ENCODE measurements around the gene BANK1.

Gene BANK1

DNA sequence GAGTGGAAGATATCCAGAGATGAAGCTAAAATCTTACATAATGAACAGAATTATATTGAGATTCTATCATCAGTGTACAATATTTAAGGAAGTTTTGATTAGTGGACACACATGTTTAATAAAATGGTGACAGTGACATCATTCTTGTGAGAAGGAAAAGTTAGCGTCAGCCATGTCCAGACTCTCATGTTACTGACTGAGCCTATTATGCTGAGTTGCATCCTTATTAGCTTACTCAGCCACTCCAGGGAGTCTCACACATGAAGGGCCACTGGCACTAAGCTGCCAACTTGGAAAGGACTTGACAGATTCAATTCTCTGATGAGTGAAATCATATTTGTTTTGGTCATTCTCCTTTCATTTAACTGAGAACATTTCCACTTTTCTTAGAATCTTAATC lies 170.6 kb downstream of the BANK1 start:
- Mint-ChIP-seq H3K36me3 (ENCODE audit: insufficient read depth) (no peaks in the 10 kb centered on the region), H3K27ac (no peak overlapping the region), H3K9me3 (no peaks in the 10 kb centered on the region), H3K4me3 (no peak overlapping the region), H3K27me3 (no peaks in the 10 kb centered on the region), H3K4me1 (ENCODE audit: low read depth in 2 of 2) (no peaks in the 10 kb centered on the region)
- ATAC-seq (replicated peaks) (no peak), DNase-seq (no peak)

DNA sequence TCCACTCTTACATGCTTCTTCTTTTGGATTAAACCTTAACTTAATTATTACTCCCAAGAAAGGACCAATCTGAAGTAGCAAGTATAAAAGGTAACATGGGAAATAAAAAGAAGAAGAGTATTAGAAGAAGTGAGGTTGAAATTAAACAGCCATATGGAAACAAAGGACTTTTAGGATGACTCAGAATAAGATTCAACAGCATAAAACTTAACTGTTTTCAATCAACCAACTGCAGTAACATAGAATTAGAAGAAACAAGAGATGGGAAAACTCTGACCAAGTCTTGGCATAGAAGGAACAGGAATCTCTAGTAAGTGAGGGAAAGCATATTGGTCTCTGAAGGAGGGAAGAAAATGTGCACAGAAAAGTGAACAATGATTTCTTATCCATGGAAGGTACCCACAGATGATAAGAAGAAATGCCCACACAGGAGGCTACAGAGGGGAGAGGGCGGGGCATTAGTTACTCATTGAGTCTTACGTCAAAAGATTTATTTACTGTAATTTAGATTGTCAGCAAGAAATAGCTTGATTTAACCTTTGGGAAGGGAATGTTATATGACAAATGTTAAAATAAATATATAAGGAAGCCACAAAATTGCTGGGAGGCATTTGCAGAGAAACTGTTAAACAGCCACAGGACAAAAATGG lies 177.3 kb downstream of the BANK1 start:
- no peak overlapping the region for H3K27ac Mint-ChIP-seq
- no peaks in the 10 kb centered on the region for H3K27me3 Mint-ChIP-seq
- no peak overlapping the region for H3K4me3 Mint-ChIP-seq
- H3K9me3 Mint-ChIP-seq = no peaks in the 10 kb centered on the region
- no peaks in the 10 kb centered on the region for H3K36me3 Mint-ChIP-seq (ENCODE audit: insufficient read depth)
- no peak for ATAC-seq (replicated peaks)
- DNase-seq = no peak
- no peaks in the 10 kb centered on the region for H3K4me1 Mint-ChIP-seq (ENCODE audit: low read depth in 2 of 2)

GRCh38 chr4:101968364-101968763 lies 177.8 kb downstream of the BANK1 start:
- Mint-ChIP-seq H3K27me3 (no peaks in the 10 kb centered on the region), H3K4me3 (no peak overlapping the region), H3K4me1 (ENCODE audit: low read depth in 2 of 2) (no peaks in the 10 kb centered on the region), H3K27ac (no peak overlapping the region), H3K9me3 (no peaks in the 10 kb centered on the region), H3K36me3 (ENCODE audit: insufficient read depth) (no peaks in the 10 kb centered on the region)
- DNase-seq (no peak), ATAC-seq (replicated peaks) (no peak)

- Mint-ChIP-seq H3K4me1 (ENCODE audit: low read depth in 2 of 2) (no peaks in the 10 kb centered on the region), H3K27me3 (no peaks in the 10 kb centered on the region), H3K36me3 (ENCODE audit: insufficient read depth) (no peaks in the 10 kb centered on the region), H3K9me3 (no peaks in the 10 kb centered on the region), H3K4me3 (no peak overlapping the region), H3K27ac (no peak overlapping the region)
- no peak for ATAC-seq (replicated peaks)
- DNase-seq = no peak
These were observed 179.4 kb downstream of the BANK1 start for GRCh38 chr4:101969965-101970364.

DNA sequence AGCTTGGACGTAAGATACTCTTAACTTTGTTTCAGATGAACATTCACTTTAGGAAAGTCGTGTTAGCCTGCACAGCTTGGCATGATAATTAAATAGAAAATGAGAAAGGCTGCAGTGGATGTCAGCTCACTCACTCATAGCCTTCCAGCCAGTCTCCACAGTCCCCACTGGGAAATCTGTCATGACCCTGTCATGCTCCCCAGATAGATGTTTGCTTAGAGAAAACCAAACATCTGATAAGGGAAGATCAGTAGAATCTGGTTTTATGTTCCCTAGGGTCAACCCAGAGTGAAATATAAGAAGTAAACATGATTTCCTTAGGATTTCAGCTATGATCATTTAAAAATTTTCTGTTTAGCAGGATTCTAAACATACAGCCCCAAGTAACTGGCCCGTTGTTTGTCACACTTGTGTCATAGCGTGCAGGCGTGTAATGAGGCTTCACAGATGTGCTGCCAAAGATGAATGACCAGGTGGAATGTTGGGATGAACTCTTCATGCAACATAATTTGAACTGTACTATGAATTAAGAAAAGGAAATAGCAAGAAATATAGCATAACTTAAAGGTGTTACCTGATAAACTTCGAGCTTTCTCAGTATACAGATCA lies 180.1 kb downstream of the BANK1 start:
- no peak for DNase-seq
- no peaks in the 10 kb centered on the region for H3K4me1 Mint-ChIP-seq (ENCODE audit: low read depth in 2 of 2)
- H3K9me3 Mint-ChIP-seq = no peaks in the 10 kb centered on the region
- no peak overlapping the region for H3K4me3 Mint-ChIP-seq
- no peaks in the 10 kb centered on the region for H3K36me3 Mint-ChIP-seq (ENCODE audit: insufficient read depth)
- no peaks in the 10 kb centered on the region for H3K27me3 Mint-ChIP-seq
- ATAC-seq (replicated peaks) = no peak
- H3K27ac Mint-ChIP-seq = no peak overlapping the region

DNA sequence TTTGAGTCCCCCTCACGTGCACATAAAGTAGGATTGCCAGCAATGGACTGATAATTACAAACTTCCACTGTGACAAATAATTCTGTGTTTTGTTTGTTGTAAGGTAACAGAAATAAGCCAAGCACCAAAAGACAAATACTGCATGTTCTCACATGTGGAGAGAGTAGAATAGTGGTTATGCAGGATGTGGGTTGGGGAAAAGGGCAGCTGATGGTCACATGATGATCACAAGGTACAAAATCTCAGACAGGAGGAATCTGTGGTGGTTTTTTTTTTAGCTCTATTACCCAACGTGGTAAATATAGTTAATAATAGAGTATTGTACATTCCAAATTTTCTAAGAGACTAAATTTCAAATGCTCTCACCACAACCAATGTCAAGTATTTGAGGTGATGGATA lies 182.3 kb downstream of the BANK1 start:
- DNase-seq (no peak), ATAC-seq (replicated peaks) (no peak)
- Mint-ChIP-seq H3K36me3 (ENCODE audit: insufficient read depth) (no peaks in the 10 kb centered on the region), H3K27ac (no peak overlapping the region), H3K4me3 (no peak overlapping the region), H3K4me1 (ENCODE audit: low read depth in 2 of 2) (no peaks in the 10 kb centered on the region), H3K9me3 (no peaks in the 10 kb centered on the region), H3K27me3 (no peaks in the 10 kb centered on the region)

GRCh38 chr4:101973361-101973760 lies 182.8 kb downstream of the BANK1 start:
- no peak for DNase-seq
- Mint-ChIP-seq H3K9me3 (no peaks in the 10 kb centered on the region), H3K4me3 (no peak overlapping the region), H3K4me1 (ENCODE audit: low read depth in 2 of 2) (no peaks in the 10 kb centered on the region), H3K36me3 (ENCODE audit: insufficient read depth) (no peaks in the 10 kb centered on the region), H3K27ac (no peak overlapping the region), H3K27me3 (no peaks in the 10 kb centered on the region)
- ATAC-seq (replicated peaks) = no peak

DNA sequence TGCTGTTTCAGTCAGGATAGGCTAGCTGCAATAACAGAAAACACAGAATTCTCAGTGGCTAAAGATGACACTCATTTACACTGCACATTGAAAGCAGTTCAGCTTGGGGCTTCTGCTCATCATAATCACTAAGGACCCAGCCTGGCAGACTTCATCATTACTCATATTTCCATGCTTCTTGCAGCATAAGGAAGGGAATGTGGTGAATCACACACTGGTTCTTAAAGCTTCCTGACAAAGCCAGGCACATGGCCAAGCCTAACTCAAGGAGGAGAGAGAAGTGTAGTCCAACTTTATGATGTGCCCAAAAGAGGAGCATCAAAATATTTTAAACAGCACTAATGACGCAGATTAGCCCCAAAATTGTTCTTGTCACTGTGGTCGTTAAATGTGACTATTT lies 186.5 kb downstream of the BANK1 start:
- ATAC-seq (replicated peaks) (no peak), DNase-seq (no peak)
- H3K4me1 Mint-ChIP-seq (ENCODE audit: low read depth in 2 of 2) = no peaks in the 10 kb centered on the region
- no peak overlapping the region for H3K27ac Mint-ChIP-seq
- H3K27me3 Mint-ChIP-seq = no peaks in the 10 kb centered on the region
- no peaks in the 10 kb centered on the region for H3K36me3 Mint-ChIP-seq (ENCODE audit: insufficient read depth)
- no peaks in the 10 kb centered on the region for H3K9me3 Mint-ChIP-seq
- no peak overlapping the region for H3K4me3 Mint-ChIP-seq

GRCh38 chr4:101981756-101982155 lies 191.2 kb downstream of the BANK1 start:
- no peak for DNase-seq
- no peak overlapping the region for H3K27ac Mint-ChIP-seq

DNA sequence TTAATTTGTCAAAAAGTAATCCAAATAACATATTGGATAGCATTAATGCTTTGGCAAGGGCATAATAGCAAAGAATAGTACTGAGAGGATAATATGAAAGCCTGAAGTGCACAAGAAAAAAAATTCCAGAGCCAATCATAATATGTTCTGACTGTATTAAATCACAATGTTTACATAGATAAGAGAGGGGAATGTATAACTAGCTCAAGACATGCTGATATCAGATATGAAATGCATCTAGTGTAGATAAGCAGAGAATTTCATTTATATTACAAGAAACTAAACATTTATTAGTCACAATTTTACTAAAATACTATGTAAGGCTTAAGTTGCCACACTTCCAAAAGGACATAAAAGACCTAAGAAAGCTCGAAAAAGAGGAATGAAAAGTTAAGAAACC lies 193.3 kb downstream of the BANK1 start:
- Mint-ChIP-seq H3K36me3 (ENCODE audit: insufficient read depth) (no peaks in the 10 kb centered on the region), H3K4me1 (ENCODE audit: low read depth in 2 of 2) (no peaks in the 10 kb centered on the region), H3K9me3 (no peaks in the 10 kb centered on the region), H3K27me3 (no peaks in the 10 kb centered on the region), H3K27ac (no peak overlapping the region), H3K4me3 (no peak overlapping the region)
- DNase-seq (no peak), ATAC-seq (replicated peaks) (no peak)

More at GRCh38 chr4:101981756-101982155, 191.2 kb downstream of the BANK1 start:
- Mint-ChIP-seq H3K36me3 (ENCODE audit: insufficient read depth) (no peaks in the 10 kb centered on the region), H3K9me3 (no peaks in the 10 kb centered on the region), H3K27me3 (no peaks in the 10 kb centered on the region), H3K4me1 (ENCODE audit: low read depth in 2 of 2) (no peaks in the 10 kb centered on the region), H3K4me3 (no peak overlapping the region)
- ATAC-seq (replicated peaks) = no peak

DNA sequence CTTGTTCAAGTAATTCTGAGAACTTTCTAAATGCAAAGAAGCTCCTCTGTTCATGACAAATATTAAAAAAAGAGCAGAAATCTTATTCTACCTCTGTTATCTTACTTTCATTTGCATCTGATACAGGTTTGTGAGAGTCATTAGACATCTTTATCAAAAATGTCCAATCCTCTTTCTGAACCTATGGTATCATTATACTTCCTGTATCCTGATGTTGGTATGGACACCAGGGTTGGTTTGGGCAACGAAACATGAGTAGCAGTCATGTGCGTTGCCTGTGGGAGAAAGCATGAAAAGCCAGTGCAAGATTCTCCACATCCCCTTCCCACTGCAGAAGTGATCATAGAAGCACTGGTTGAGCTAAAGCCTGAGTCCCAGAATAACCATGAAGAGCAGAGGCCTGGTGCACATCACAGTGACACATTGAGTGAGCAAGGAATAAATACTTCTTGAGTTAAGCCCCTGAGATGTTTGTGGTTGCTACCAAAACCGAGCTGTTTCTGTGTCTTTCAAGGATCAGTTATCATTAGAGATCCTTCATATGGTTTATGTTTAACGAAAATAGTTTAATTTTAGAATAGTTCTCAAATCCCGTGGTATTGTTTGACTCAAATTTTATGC lies 197.2 kb downstream of the BANK1 start:
- Mint-ChIP-seq H3K27me3 (no peaks in the 10 kb centered on the region), H3K27ac (no peak overlapping the region), H3K36me3 (ENCODE audit: insufficient read depth) (no peaks in the 10 kb centered on the region), H3K4me3 (no peak overlapping the region), H3K4me1 (ENCODE audit: low read depth in 2 of 2) (no peaks in the 10 kb centered on the region), H3K9me3 (no peaks in the 10 kb centered on the region)
- no peak for ATAC-seq (replicated peaks)
- no peak for DNase-seq

- H3K36me3 Mint-ChIP-seq (ENCODE audit: insufficient read depth) = no peaks in the 10 kb centered on the region
- H3K27me3 Mint-ChIP-seq = no peaks in the 10 kb centered on the region
- ATAC-seq (replicated peaks) (no peak), DNase-seq (no peak)
- no peak overlapping the region for H3K4me3 Mint-ChIP-seq
- no peaks in the 10 kb centered on the region for H3K4me1 Mint-ChIP-seq (ENCODE audit: low read depth in 2 of 2)
- H3K27ac Mint-ChIP-seq = no peak overlapping the region
- no peaks in the 10 kb centered on the region for H3K9me3 Mint-ChIP-seq
These were observed 199.0 kb downstream of the BANK1 start for GRCh38 chr4:101989551-101989950.

GRCh38 chr4:101992446-101992845 lies 201.9 kb downstream of the BANK1 start:
- Mint-ChIP-seq H3K9me3 (no peaks in the 10 kb centered on the region), H3K4me1 (ENCODE audit: low read depth in 2 of 2) (no peaks in the 10 kb centered on the region), H3K36me3 (ENCODE audit: insufficient read depth) (no peaks in the 10 kb centered on the region), H3K27ac (no peak overlapping the region), H3K27me3 (no peaks in the 10 kb centered on the region), H3K4me3 (no peak overlapping the region)
- DNase-seq (no peak), ATAC-seq (replicated peaks) (no peak)
